GM19025 (cell line): ENCODE data around the gene LMAN2.
A peak's percentile ranks its signal among the peaks of the same experiment; 100 is the strongest.

Experiments
- ATAC-seq: cut with Tn5 transposase; IDR thresholded peaks from one replicate; pipeline ENCODE4 v1.9.1; 2021; ENCODE audit warnings: mild to moderate bottlenecking, low read depth, moderate library complexity; ENCODE audit not compliant: unreplicated experiment

LMAN2 gene

GRCh38 chr5:177351392-177352329, at the start of gene LMAN2:
TSS of gene LMAN2 (minus strand) at chr5:177351668. CDS start at chr5:177351647, 21 bp downstream.
- peak; percentile 91 for ATAC-seq

GRCh38 chr5:177399997-177400868, 48.8 kb upstream of the LMAN2 start, which contains the start of gene PFN3:
TSS of gene PFN3 (minus strand) at chr5:177400661. CDS start at chr5:177400576, 85 bp downstream.
- no peak for ATAC-seq

GRCh38 chr5:177397875-177398390, 46.5 kb upstream of the LMAN2 start:
- ATAC-seq = no peak

- no peak for ATAC-seq
These were observed 45.3 kb upstream of the LMAN2 start for GRCh38 chr5:177396807-177397206.

GRCh38 chr5:177396078-177396477, 44.6 kb upstream of the LMAN2 start:
- ATAC-seq = no peak

- ATAC-seq = no peak
These were observed 42.5 kb upstream of the LMAN2 start for GRCh38 chr5:177393990-177394389.

- ATAC-seq = no peak
These were observed 41.8 kb upstream of the LMAN2 start for GRCh38 chr5:177393206-177393765.

- no peak for ATAC-seq
These were observed 41.3 kb upstream of the LMAN2 start for GRCh38 chr5:177392765-177393164.

GRCh38 chr5:177390363-177391300, 39.2 kb upstream of the LMAN2 start:
- no peak for ATAC-seq

- peak; percentile 56 for ATAC-seq
These were observed 38.0 kb upstream of the LMAN2 start for GRCh38 chr5:177389241-177390169.

- no peak for ATAC-seq
These were observed 37.1 kb upstream of the LMAN2 start for GRCh38 chr5:177388521-177389052.

GRCh38 chr5:177387405-177387804, 35.9 kb upstream of the LMAN2 start:
- ATAC-seq = no peak

- ATAC-seq = no peak
These were observed 35.1 kb upstream of the LMAN2 start for GRCh38 chr5:177386542-177386941.

GRCh38 chr5:177385720-177386119, 34.3 kb upstream of the LMAN2 start:
- ATAC-seq = no peak

- no peak for ATAC-seq
These were observed 32.7 kb upstream of the LMAN2 start, which contains the start of gene SLC34A1 for GRCh38 chr5:177384134-177384533. TSS of gene SLC34A1 (plus strand) at chr5:177384434. CDS start at chr5:177385742, 1,308 bp downstream.

- no peak for ATAC-seq
These were observed 31.7 kb upstream of the LMAN2 start for GRCh38 chr5:177383181-177383580.

GRCh38 chr5:177382423-177383029, 31.1 kb upstream of the LMAN2 start:
- no peak for ATAC-seq

GRCh38 chr5:177380805-177381126, 29.3 kb upstream of the LMAN2 start:
- ATAC-seq = no peak
